HG02623 (cell line): ENCODE measurements around the gene ALG2.
A peak's percentile ranks its signal among the peaks of the same experiment; 100 is the strongest.
"Not testable (repeated sequence)": the region's sequence is repeated elsewhere in the genome, so short reads cannot be mapped to it uniquely, and the experiment has no call there.

Experiments used
- ATAC-seq: cut with Tn5 transposase; IDR thresholded peaks from one replicate; pipeline ENCODE4 v1.9.1; 2021; ENCODE audit warnings: moderate library complexity; ENCODE audit not compliant: unreplicated experiment

The ALG2 gene

DNA sequence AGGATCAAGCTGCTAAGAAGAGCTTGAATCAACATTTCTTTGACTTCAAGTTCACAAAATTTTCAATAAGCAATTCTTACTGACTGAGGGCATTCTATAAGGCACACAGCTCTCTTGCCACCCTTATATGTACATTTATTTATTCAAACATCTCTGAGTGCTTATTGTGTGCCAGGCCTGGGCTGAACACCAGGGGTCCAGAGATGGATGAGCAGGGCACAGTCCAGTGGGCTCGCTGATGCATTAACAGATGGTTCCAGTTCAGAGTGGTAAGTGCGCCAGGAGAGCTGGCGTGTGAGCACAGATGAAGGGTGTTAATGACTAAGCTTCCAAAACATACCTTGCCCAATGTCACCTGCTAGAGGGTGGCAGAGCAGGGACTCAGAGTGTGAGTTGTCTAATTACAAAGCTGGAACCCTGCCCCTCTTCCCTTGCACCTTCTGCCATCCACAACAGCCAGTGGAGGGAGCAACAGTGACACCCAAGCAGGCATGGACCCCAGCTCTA, 24.6 kb downstream of the ALG2 start:
- no peak for ATAC-seq

DNA sequence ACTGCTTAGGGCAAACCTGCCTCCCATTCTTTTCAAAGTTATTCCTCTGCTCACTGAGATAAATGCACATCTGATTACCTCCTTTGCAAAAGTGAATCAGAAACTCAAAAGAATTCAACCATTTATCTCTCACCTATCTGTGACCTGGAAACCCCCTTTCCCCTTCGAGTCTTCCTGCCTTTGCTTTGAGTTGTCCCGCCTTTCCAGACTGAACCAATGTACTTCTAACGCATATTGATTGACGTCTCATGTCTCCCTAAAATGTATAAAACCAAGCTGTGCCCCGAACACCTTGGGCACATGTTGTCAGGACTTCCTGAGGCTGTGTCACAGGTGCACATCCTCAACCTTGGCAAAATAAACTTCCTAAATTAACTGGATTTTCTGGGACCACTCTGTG, 25.3 kb downstream of the ALG2 start:
- not testable (repeated sequence) for ATAC-seq

DNA sequence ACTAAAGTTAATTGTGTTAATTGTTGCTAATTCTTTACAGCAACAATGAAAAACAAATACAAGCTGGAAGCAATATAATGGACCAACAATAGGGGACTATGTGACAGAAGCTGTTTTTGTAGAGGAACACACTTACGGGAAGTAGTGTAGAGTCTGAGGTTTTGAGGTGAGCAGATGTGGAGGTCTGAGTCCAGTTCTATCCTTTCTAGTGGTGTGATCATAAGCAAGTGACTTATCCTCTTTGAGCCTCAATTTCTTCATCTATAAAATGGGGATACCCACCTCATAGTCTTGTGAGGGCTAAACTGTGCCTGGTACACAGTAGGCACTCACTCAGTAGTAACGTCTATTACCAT, 28.3 kb downstream of the ALG2 start:
- no peak for ATAC-seq

DNA sequence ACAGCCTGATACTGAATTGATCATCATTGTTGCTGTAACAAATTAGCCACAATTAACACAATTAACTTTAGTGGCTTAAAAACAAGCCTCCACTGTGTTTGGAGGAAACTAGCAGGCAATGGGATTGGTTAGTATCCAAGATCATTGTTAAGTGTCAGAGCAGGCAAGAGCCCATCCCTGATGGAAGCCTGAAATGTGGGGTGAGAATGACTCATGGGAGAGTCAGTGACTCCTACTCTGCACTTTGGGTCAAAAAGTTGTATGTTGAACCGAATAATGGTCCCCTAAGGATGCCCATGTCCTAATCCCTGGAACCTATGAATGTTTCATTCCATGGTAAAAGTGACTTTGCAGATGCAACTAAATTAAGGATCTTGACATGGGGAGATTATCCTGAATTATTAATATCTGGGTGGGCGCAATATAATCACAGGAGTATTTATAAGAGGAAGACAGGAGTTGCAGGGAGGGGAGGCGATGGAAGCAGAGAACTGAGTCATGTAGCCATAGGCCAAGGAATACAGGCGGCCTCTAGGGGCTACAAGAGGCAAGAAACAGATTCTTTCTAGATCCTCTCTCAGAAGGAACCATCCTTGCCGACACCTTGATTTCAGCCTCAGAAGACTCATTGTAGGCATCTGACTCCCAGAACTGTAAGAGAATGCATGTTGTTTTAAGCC, 28.8 kb downstream of the ALG2 start:
- ATAC-seq = no peak

DNA sequence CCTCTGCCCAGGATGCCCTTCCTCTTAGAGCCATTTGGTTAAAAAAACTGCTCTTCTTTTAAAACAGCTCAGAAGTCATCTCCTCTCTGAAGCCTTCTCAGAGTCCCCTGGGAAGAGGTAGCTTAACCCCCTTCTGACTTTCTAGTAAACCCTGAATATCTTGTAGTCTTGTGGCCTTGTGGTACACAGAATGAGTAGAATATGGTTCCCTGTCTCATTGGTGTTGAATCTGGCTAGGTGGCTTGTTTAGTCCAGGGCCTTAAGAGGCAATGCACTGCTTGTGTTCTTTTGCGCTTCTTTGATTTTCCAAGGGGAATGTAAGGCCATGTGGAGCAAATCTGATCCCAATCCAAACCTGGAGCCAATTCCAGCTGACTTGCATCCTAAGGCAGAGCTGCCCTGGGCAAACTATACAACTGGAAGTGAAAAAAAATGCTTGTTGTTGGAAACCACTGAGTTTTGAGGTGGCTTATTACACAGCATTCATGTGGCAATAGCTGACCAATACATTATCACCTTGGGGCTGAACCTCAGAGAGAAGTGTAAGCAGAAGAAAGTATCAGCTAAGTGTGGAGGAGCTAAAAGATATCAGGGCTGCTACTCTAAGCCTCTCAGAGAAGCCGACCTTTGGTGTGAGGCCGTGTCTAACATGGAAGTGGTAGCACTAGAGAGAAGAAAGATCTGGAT, 31.0 kb downstream of the ALG2 start:
- no peak for ATAC-seq

DNA sequence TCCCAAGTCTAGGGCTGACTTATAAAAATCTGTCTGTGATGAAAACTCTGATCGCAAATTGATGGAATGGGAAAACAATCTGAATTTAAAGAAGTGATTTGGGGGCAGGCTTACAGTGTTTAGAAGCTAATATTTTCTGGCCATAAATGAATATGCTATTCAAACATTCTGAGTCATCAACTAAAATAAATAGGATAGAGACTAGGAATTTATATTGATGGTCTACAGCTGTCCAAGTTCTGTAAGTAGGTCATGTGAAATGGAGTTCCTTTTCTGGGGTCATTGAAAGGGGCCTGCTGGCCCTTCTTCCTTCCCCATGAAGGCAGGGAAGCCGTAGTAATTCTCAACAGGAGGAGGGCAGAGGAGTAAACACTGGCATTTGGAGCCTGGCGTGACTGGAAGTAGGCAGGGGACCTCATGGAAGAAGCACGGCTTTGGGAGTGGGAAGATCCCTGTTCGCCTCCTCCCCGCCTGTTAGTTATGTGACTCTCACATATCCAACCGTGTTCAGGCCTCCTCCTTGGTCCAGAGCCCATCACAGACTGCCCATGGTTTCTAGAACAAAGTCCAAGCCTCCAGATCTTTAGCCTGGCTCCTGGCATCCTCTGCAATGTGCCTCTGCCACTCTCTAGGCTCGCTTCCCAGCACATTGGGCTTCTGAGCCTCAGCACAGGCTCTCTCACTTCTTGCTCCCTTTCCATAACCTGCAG, 31.7 kb downstream of the ALG2 start:
- ATAC-seq = no peak

DNA sequence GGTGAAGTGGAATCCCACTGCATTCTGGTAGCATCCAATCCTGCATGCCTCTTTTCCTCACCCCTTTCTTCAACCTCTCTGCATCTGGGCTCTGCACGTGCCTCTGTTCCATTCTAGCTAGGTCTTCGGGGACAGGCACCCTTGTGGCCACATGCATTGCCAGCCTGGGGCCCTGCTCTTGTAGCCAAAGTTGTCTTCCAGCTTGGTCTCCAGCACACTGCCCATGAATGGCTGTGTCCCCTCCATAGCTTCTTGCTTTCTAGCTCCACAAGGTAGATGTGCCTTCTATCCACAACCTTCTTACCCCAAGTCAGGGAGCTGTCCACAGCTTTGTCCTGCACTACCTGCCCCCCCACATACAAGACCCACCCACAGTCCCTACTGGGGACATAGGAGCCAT, 32.6 kb downstream of the ALG2 start:
- ATAC-seq = no peak

DNA sequence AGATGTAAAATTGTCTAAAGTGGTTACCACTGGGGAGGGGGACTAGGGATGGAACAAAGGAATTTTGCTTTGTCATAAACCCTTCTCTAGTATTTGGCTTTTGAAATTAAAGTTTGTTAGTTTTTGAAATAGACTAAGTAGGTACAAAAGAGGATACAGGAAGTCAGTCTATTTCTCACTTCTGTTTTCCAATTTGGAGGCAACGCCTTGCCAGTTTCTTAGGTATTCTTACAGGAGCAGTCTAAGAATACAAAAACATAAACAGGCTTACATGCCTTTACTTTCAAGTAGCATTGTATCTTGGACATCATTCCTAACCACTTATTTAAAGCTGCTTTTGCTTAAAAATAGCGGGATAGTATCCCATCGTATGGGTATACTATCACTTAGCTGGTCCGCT, 34.4 kb downstream of the ALG2 start:
- ATAC-seq = no peak

DNA sequence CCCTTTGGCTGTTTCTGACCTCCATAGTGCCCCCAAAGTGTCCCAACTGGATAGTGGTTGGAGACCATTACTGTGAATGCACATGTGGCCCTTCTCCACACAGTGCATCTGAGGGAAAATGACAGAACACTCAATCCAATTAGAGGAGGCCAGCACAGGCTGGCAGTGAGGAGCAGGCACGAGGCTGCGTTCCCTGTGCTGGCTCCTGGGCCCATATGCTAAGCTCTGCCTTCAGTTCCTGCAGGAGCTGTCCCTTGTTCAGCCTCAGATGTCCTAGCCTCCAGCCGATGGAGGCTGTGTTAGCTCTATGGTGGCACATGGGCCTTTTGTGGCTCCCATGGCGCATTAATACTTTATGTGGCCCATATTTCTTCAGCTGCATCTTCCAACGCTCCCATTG, 35.8 kb downstream of the ALG2 start:
- no peak for ATAC-seq

DNA sequence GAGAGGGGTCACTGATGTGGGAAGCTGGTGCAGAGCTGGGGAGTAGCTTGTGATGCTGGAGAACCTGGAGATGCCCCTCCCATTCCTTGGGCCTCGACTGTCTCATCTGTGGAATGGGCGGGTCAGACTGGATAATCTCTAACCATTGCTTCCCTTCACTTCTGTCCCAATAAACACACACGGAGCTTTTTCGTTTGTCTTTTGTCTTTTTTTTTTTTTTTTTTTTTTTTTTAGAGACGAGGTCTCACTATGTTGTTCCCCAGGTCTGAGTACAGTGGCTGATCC, 36.5 kb downstream of the ALG2 start:
- no peak for ATAC-seq

DNA sequence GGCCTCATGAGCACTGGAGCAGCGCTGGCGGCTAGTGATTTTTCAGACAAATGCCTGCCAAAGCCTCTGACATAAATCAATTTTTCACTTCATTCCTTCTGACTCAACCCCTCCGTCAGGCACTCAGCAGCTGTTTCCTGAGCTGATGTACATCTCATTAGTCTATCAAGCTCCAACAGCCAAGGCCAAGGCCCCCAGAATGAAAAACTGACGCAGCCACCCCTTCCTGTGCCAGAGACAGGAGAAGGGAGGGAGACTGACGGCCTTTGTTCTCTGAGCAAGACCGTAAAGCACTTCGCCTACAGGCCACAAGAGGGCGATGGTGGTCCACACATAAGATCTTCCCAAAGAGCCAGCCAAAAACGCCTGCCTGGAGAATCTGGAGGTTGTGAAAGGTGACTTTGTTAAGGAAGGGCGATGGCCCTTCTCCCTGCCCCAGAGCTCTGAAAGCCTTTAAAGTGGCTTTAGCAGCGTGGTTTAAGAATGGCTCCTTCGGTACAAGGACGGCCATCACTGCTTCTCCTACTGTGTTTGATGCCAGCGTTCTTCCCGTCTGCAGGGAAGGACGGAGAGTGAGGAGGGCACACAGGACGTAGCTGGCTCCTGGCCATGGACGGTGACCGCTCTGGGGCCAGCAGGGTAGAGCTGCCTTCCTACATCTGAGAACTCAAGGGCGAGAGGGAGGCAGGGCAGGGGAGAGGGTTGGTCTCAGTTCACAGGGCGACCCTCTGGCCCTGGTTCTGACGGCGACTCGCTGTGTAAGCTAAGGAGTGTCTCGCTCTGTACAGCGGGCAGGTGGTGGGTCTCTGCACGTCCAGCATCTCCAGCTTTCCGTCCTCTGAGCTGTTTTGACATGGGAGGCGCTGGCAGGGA, 37.0 kb downstream of the ALG2 start:
- ATAC-seq = no peak

DNA sequence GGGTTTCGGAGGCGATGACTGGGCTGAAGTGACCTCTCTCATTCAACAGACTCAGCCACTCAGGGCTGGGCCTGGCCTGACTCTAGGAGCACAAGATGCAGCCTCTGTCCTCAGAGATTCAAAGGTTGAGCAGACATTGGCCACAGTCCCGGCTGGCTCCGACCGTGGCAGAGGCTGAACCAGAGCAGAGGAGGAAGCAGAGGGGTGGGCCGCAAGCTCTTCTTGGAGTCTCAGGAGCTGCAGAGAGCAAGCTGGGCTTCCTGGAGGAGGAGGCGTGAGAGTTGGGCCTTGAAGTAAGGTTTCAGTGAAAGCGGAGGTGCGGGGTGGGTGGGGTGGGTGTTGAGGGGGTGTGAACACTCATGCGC, 37.6 kb downstream of the ALG2 start:
- no peak for ATAC-seq

DNA sequence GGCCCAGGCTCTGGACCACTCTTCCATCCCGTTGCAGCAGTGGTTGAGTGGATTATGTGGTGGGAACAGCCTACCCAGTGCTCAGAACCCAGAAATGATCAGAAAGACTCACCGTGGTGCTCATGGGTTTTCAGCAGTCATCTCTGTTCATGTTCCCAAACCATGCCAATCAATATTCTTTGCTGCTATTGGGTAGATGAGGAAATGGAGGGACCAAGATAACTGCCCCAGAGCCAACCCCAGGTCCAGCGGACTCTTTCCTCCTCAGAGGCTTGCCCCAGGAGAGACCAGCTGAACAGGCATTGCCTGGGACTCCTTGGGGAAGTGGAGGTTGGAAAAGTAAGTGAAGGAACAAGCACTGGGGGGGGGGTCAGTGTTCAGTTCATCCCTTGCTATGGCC, 38.1 kb downstream of the ALG2 start:
- no peak for ATAC-seq

DNA sequence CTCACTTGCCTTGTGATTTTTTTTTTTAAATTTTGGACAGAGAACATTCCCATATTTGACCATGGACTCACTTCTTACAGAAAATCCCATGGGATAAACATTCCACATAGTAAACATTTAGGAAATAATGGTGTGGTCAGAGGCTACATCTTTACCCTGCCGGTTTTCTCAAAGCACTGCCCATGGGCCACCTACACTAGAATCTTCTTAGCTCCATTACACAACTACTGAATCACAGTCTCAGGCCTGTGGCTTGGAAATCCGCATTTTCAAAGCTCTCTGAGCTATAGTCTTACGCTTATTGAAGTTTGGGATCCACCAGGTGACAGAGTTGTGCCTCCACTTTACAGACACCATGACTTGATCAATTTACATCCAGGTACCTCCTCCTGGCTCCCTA, 39.4 kb downstream of the ALG2 start:
- no peak for ATAC-seq

DNA sequence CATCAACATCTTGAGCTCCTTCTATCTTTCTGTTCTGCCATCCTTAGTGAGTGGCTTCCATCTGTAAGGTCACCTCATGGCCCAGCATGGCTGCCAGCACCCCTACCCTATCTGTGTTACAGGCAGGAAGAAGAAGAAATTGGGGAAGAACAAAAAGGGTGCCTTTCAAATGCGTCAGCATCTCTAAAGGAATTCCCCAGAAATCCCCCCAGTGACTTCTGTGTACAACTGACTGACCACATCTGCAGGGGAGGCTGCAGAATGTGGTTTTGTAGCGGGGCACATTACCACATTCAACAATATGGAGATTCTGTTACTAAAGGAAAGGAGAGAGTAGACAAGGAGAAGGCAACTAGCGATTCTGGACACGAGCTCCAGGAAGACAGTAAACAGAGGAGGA, 40.1 kb downstream of the ALG2 start:
- ATAC-seq = peak; percentile 45

DNA sequence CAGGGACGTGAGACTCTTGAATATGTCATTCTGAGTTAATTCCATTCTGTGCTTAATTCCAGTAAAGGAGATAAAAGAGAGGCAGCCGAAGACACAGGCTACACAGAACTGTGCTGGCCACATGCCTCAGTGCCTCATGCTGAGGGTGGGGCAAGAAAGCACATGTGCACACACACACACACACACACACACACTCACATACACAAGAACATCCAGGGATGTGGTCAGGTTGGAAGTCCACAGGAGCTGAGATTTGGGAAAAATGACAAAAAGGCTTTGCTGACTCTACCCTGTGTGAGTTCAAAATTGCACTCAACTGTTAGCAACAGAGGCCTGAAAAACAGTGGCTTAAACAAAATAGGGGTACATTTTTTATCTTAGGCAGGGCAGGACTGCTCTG, 40.5 kb downstream of the ALG2 start:
- no peak for ATAC-seq

DNA sequence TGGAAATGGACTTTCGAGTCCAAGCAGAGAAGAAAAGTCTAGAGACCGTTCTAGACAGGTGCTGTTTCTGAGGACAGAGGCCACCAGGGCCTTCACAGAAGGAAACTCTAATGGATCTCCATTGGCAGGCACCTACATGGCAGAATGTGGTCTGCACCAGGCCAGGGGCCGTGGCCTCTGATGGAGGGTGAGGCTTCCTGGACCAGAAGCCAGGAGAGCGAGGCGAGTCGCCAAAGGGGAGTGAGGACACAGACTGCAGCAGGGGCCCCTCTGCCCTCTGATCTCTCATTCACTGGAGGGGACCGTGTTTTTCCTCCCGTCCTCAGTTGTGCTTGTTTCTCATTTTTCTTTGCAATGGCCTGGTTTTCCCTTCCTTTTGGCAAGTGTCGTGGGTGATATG, 41.1 kb downstream of the ALG2 start:
- no peak for ATAC-seq

DNA sequence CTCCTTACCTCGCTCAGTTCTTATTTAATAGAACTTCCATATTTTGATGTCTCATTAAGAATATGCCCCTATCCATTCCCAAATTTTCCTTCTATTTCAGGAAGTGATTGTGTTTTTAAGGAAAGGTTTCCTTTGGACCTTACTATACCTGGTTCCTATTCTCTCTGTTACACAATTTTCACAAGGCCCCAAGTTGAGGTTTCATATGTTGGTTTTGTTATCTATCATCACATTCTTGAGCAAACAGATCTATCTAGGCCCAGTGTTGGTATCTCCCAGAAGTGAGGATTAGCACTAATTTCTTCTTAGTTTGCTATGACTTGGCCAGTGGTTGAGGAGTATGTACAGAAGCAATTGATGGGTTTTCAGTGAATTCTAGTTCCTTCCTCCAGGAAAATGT, 41.5 kb downstream of the ALG2 start:
- peak; percentile 33 for ATAC-seq

DNA sequence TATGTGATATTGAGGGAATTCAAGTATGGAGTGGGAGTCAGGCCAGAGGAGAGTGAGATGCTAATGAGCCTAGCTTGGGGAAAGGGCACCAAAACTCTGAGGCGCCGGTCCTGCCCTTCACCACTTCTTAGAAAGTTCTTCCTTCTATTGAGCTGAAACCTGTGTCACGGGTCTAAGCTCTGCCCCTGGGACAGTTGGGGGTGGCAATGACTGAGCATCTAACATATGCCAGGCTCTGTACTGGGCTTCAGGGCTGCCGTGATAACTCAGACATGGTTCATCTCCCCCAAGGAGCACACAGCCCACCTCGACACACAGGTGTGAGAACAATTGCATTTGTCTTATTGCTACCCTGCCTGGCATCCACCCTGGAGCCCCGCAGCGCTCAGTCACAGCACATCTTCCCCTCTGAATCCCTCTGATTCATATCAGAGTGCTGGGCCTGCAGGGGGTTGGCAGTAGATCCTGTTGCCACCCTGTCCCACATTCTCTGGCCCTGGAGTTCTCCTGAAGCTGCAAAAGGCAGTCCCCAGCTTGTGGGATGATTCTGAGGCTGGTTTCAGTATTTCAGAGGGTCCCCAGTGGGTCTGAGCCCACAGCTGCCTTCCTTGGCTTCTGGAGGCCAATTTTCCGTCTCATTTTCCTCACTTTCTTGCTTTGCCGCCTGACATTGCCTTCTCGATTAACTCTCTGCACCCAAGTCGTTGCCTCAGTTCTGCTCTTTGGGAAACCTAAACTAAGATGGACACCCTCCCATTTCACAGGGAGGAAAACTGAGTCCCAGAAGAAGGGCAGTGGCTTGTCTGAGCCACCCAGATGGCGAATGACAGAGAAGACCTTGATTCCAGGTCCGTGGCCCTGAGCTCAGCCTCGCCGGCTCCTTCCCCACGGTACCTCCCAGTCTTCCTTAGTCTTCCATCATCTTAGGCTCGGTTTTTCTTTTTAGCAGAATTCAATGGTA, 42.5 kb downstream of the ALG2 start:
- ATAC-seq = no peak

DNA sequence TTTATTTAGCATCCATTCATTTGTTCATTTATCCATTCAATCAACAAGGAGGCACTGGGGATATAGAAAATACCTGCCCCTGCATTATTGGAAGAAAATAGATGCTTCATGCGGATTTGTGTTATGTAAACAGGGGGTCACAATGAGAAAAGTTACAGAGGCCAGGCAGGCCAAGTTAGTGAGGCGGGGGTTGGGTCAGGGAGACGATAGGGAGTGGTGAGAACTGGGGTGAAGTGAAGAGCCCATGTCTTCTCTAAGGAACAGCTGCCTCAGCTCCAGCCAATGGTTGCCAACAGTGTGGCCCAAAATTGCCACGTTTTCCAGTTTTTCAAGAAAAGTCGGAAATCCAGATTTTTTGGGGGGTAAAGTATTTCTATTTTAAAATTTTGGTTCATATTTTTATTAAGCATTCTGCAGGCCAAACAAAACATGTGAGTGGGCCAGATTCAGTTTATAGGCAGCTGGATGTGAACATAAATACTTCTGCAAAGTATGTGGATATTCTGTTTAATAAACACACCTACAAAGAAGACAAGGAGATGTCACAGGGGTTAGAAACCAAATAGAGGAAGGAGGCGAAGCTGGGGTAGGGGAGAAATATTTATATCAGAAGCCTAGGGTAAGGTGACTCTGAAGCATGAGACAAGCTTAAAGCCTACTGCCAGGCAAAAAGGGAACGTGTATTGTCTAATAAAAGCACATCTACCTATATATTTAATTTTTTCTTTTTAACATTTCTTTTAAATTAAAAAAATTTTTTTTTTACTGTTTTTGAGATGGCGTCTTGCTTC, 44.0 kb downstream of the ALG2 start:
- no peak for ATAC-seq
